ENCODE measurements around the gene HK3.

The HK3 gene

DNA sequence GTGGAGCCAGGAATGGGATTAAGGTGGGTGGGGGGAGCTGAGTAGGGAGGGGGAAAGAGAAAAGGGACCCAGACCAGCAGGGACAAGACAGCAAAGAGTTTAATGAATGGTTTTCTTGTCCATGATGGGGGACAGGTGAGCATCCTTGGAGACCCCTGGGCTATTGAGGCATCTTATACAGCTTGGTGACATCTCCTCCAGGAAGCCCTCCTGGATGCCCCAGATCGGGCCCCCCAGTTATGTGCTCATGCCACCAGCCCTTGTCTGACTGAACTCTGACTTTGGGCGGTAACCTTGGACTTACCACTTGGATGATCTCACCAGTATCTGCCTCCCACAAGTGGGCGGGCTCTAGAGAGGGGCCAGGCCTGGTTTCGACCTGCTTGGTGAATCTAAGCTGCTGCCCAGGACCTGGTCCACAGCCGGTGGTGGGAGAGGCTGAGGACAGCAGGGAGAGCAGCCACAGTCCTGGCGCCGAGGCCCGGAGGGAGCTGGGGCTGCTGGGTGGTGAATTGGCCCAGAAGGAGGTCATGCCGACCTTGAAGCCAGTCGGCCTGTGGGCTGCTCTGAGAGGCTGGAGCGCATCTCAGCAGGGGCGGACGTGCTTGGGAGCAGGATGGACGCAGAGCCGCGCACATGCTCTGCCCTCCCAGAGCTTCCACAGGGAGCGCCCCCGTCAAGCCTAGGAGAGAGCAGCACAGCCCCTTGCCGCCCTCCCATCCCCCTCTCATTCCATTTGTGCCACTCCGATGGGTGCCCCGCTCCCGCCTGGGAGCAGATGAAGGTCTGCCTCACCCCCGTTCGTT, 52.6 kb downstream of the HK3 start:
- H3K27me3 Mint-ChIP-seq, result peaks cover 29% of the 10 kb centered on the region
- DNase-seq, result peak; percentile 17
- ATAC-seq, result no peak
- no peak overlapping the region for H3K4me3 Mint-ChIP-seq
- no peaks in the 10 kb centered on the region for H3K36me3 Mint-ChIP-seq (ENCODE audit: low read depth)
- H3K27ac Mint-ChIP-seq, result no peak overlapping the region
- no peaks in the 10 kb centered on the region for H3K9me3 Mint-ChIP-seq
- H3K4me1 Mint-ChIP-seq, result no peaks in the 10 kb centered on the region

- H3K4me1 Mint-ChIP-seq, result no peaks in the 10 kb centered on the region
Measured at GRCh38 chr5:176845392-176845713, 53.8 kb downstream of the HK3 start.

DNA sequence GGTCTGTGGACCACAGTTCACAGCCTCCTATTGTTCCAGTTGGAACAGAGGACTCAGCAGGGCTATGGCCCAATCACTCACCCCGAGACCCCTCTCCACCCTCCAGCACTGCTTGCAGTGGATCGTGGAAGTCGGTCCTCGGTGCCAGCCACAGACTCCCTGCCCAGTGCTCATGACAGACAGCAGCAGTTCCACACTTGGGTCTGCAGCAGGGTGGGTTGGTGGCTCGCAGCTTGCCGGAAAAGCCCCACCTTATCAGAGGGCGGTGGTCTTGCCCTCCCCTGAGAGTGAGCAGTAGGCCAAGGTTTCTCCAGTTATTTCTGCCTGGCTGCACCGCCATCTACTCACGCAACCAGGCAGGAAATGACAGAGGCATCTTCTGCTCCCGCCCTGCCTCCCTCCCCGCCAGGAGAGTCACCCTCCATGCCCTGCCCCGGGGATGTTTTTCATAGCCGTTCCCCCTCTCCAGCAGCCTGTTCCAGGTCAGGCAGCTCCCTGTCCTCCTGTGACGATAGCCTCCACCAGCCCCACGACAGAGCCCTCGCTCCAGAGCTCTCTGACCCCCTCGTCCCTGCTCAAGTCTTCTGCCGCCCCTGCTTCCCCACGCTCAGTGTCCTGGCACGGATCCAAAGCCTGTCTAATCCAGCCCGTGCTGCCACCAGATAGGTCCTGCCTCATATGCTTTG, 54.3 kb downstream of the HK3 start:
- no peaks in the 10 kb centered on the region for H3K36me3 Mint-ChIP-seq (ENCODE audit: low read depth)
- ATAC-seq (no peak), DNase-seq (no peak)
- H3K27ac Mint-ChIP-seq, result no peak overlapping the region
- no peak overlapping the region for H3K4me3 Mint-ChIP-seq
- H3K27me3 Mint-ChIP-seq, result peaks cover 28% of the 10 kb centered on the region
- no peaks in the 10 kb centered on the region for H3K4me1 Mint-ChIP-seq
- H3K9me3 Mint-ChIP-seq, result no peaks in the 10 kb centered on the region

More at GRCh38 chr5:176845392-176845713, 53.8 kb downstream of the HK3 start:
- no peak overlapping the region for H3K27ac Mint-ChIP-seq
- no peak for DNase-seq
- no peak overlapping the region for H3K4me3 Mint-ChIP-seq
- H3K27me3 Mint-ChIP-seq, result peaks cover 31% of the 10 kb centered on the region
- no peak for ATAC-seq
- no peaks in the 10 kb centered on the region for H3K9me3 Mint-ChIP-seq
- no peaks in the 10 kb centered on the region for H3K36me3 Mint-ChIP-seq (ENCODE audit: low read depth)

GRCh38 chr5:176844281-176844680, 54.9 kb downstream of the HK3 start:
- no peak for DNase-seq
- Mint-ChIP-seq H3K27me3 (peaks cover 26% of the 10 kb centered on the region), H3K27ac (no peak overlapping the region)

GRCh38 chr5:176843673-176844072, 55.5 kb downstream of the HK3 start:
- Mint-ChIP-seq H3K36me3 (ENCODE audit: low read depth) (no peaks in the 10 kb centered on the region), H3K27me3 (peaks cover 26% of the 10 kb centered on the region), H3K9me3 (no peaks in the 10 kb centered on the region), H3K4me3 (no peak overlapping the region), H3K27ac (no peak overlapping the region), H3K4me1 (no peaks in the 10 kb centered on the region)
- ATAC-seq (no peak), DNase-seq (no peak)

More at GRCh38 chr5:176844281-176844680, 54.9 kb downstream of the HK3 start:
- Mint-ChIP-seq H3K36me3 (ENCODE audit: low read depth) (no peaks in the 10 kb centered on the region), H3K4me3 (no peak overlapping the region), H3K4me1 (no peaks in the 10 kb centered on the region), H3K9me3 (no peaks in the 10 kb centered on the region)
- ATAC-seq, result no peak

DNA sequence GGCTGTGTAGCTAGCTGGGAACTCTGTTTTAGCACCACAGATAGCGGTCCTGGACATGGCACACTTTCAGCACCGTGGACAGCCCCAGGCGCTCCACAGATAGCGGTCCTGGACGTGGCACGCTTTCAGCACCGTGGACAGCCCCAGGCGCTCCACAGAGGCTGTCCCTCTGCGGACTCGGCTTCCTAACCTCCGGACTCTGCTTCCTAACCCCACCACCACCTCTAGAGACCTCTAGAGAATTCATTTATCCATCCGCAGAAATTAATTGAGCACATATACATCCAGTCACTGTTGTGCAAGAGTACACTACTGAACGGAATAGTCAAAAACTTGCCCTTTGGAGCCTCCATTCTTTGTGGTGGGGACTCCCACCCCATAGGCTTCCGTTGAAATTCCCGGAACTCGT, 61.4 kb downstream of the HK3 start:
- no peaks in the 10 kb centered on the region for H3K4me1 Mint-ChIP-seq
- DNase-seq (peak; percentile 81), ATAC-seq (peak; percentile 82)
- no peak overlapping the region for H3K4me3 Mint-ChIP-seq
- H3K27ac Mint-ChIP-seq, result no peak overlapping the region
- no peaks in the 10 kb centered on the region for H3K9me3 Mint-ChIP-seq
- no peaks in the 10 kb centered on the region for H3K36me3 Mint-ChIP-seq (ENCODE audit: low read depth)
- H3K27me3 Mint-ChIP-seq, result peaks cover 29% of the 10 kb centered on the region

DNA sequence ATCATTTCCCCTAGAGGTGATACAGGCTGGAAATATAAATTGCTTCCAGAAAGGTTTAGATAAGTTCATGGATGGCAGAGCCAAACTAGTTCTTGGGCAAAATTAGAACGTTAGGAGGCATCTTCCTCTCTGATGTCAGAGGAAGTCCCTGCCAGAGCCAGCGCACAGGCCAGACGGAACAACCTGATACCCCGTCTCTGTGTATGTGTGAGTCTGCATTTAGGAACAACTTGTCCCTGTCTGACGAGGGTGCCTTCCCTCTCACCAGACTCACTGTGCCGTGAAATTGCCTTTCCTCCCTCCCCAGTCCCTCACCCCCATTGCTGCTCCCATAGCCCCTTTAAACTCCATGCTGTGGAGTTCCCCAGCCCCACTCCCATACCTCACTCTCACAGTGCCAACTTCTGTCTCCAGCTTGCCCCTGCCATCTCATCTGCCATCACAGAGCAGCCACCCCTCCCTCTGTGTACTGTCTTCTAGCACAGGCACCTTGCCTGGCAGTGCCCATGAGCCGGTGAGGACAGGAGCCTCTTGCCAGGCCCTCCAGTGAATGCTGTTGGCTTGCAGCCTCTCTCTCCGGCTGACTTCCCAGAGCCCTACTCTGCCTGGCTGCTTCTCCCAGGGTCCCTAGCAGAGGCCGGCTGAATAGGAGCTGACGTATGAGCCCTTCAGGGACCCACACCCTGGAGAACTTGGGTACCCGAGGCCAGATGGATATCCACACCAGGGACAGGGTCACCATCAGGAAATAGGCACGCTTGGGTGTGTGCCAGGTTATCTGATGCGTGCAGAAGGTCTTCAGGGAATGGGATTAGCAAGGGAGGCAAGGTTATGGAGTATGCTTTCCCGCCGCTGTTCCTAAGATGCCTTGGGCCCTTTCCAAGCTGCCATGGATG, 62.1 kb downstream of the HK3 start:
- no peaks in the 10 kb centered on the region for H3K4me1 Mint-ChIP-seq
- no peaks in the 10 kb centered on the region for H3K36me3 Mint-ChIP-seq (ENCODE audit: low read depth)
- H3K27me3 Mint-ChIP-seq, result peaks cover 30% of the 10 kb centered on the region
- DNase-seq (no peak), ATAC-seq (no peak)
- no peaks in the 10 kb centered on the region for H3K9me3 Mint-ChIP-seq
- H3K27ac Mint-ChIP-seq, result no peak overlapping the region
- H3K4me3 Mint-ChIP-seq, result no peak overlapping the region

- Mint-ChIP-seq H3K36me3 (ENCODE audit: low read depth) (no peaks in the 10 kb centered on the region), H3K4me3 (no peak overlapping the region), H3K9me3 (no peaks in the 10 kb centered on the region), H3K27me3 (peaks cover 33% of the 10 kb centered on the region), H3K27ac (no peak overlapping the region), H3K4me1 (no peaks in the 10 kb centered on the region)
- ATAC-seq (no peak), DNase-seq (no peak)
Measured at GRCh38 chr5:176835918-176836317, 63.2 kb downstream of the HK3 start.

DNA sequence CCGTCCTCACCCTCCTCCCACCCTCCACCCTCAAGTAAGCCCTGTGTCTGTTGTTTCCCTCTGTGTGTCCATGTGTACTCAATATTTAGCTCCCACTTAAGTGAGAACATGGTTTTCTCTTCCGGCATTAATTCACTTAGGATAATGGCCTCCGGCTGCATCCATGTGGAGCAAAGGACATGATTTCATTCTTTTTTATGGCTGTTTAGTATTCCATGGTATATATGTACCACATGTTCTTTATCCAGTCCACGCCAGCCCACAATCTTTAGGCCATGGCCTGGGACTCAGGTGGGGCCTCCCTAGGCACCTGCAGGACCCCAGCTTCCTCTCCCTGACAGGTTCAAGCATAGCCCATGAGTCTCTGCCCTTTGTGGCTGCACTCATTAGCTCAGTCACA, 65.9 kb downstream of the HK3 start:
- Mint-ChIP-seq H3K27ac (no peak overlapping the region), H3K36me3 (ENCODE audit: low read depth) (no peaks in the 10 kb centered on the region), H3K27me3 (peaks cover 31% of the 10 kb centered on the region), H3K4me1 (no peaks in the 10 kb centered on the region), H3K9me3 (no peaks in the 10 kb centered on the region), H3K4me3 (no peak overlapping the region)
- ATAC-seq (no peak), DNase-seq (no peak)

- no peak overlapping the region for H3K4me3 Mint-ChIP-seq
- H3K36me3 Mint-ChIP-seq (ENCODE audit: low read depth), result no peaks in the 10 kb centered on the region
- H3K4me1 Mint-ChIP-seq, result no peaks in the 10 kb centered on the region
- ATAC-seq (no peak), DNase-seq (no peak)
- H3K27ac Mint-ChIP-seq, result no peak overlapping the region
- no peaks in the 10 kb centered on the region for H3K9me3 Mint-ChIP-seq
- H3K27me3 Mint-ChIP-seq, result peaks cover 31% of the 10 kb centered on the region
Measured at GRCh38 chr5:176832162-176832561, 67.0 kb downstream of the HK3 start.

GRCh38 chr5:176831425-176831824, 67.7 kb downstream of the HK3 start:
- no peak for DNase-seq
- H3K4me1 Mint-ChIP-seq, result no peaks in the 10 kb centered on the region
- no peak for ATAC-seq
- H3K9me3 Mint-ChIP-seq, result no peaks in the 10 kb centered on the region
- peaks cover 32% of the 10 kb centered on the region for H3K27me3 Mint-ChIP-seq
- H3K4me3 Mint-ChIP-seq, result no peak overlapping the region
- H3K27ac Mint-ChIP-seq, result no peak overlapping the region
- no peaks in the 10 kb centered on the region for H3K36me3 Mint-ChIP-seq (ENCODE audit: low read depth)

DNA sequence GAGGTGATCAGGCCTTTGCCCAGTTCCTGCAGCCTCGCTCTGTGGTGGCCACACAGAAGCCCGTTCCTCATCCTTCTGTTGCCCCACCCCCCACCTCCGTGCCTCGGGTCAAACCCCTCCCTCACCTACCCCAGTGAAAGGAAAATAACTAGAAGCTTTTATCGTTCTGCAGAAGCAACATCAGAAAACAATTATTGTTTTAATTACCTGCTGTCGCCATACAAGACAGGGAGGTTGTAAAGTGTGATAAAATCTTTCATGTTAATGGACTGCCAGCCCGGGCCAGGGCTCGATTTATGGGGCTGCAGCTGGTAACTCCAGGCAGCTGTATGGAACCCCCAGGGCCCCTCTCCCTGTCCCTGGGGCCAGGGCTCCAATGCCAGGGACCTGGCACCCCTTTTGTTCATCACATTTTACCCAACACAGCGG, 68.1 kb downstream of the HK3 start:
- Mint-ChIP-seq H3K4me1 (no peaks in the 10 kb centered on the region), H3K9me3 (no peaks in the 10 kb centered on the region)
- ATAC-seq, result no peak

More for the DNA sequence above, 68.1 kb downstream of the HK3 start:
- no peak overlapping the region for H3K4me3 Mint-ChIP-seq
- no peak for DNase-seq
- peaks cover 31% of the 10 kb centered on the region for H3K27me3 Mint-ChIP-seq
- no peaks in the 10 kb centered on the region for H3K36me3 Mint-ChIP-seq (ENCODE audit: low read depth)
- no peak overlapping the region for H3K27ac Mint-ChIP-seq

All from activated naive CD8-positive, alpha-beta T cell treated with anti-CD3 and anti-CD28 coated beads, Interleukin-2, amount 50 U/mL, for 24 hours (primary cell).